Prostate gland (tissue), 2 donors: Measurements from ENCODE around the gene OR13D1.

ENCODE experiments used
- POLR2A ChIP-seq: fragments of 450-650 bp; IDR thresholded peaks from one replicate; pipeline ENCODE4 v1.6.1; 2016; ENCODE audit warnings: antibody characterized with exemption, mild to moderate bottlenecking
- TF ChIP-seq, protein P1 (sequence below), 4 experiments: fragments of 200-600 bp in 2 of 4; fragments of 450-650 bp in 2 of 4; sonication (generic) in 2 of 4; IDR thresholded peaks; 1 replicate in 3 of 4; 2 replicates in 1 of 4; pipeline ENCODE4 v1.5.1; 2016 to 2019; ENCODE audit warnings: antibody characterized with exemption in 4 of 4, mild to moderate bottlenecking in 2 of 4, moderate library complexity in 2 of 4

DNA sequence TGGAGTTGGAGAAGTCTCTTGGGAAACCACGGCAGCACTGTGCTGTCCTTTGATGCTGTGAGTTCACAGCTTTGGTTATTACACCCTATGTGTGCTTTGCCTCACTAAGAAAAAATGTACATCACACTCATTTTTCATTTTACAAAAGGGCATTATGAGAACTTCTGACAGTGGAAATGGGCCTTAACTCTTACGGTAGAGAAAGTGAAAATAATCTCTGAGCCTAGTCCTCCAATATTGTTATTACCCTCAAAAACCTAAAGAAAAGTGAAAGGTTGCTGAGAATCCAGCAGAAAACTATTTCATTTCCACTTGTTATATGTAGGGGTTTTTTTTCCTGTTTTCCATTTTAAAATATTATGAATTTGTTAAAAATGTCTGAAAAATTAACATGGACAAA lies 8.2 kb upstream of the OR13D1 start:
- TF ChIP-seq POLR2A = no peak
- TF ChIP-seq, protein P1, sequence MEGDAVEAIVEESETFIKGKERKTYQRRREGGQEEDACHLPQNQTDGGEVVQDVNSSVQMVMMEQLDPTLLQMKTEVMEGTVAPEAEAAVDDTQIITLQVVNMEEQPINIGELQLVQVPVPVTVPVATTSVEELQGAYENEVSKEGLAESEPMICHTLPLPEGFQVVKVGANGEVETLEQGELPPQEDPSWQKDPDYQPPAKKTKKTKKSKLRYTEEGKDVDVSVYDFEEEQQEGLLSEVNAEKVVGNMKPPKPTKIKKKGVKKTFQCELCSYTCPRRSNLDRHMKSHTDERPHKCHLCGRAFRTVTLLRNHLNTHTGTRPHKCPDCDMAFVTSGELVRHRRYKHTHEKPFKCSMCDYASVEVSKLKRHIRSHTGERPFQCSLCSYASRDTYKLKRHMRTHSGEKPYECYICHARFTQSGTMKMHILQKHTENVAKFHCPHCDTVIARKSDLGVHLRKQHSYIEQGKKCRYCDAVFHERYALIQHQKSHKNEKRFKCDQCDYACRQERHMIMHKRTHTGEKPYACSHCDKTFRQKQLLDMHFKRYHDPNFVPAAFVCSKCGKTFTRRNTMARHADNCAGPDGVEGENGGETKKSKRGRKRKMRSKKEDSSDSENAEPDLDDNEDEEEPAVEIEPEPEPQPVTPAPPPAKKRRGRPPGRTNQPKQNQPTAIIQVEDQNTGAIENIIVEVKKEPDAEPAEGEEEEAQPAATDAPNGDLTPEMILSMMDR (IDR thresholded peaks at IDR 0.05) = no peak
